Neural crest cell (in vitro differentiated cells): ENCODE data around the gene KLHDC4. TPM values are rescaled to one million over a fixed set of nuclear protein-coding genes. Genes with fewer than 3 reads are reported as not detected.
"Not testable (repeated sequence)": the region's sequence is repeated elsewhere in the genome, so short reads cannot be mapped to it uniquely, and the experiment has no call there.

ENCODE experiments used
- DNase-seq: peaks from one replicate; pipeline ENCODE4 v3.0.0; 2021; ENCODE audit warnings: low read depth, mixed read lengths, low spot score
- H3K27ac Mint-ChIP-seq: one replicate; pipeline ENCODE4 v1.8.0; 2021; ENCODE audit warnings: mild to moderate bottlenecking, mixed read lengths; ENCODE audit not compliant: unreplicated experiment
- H3K27me3 Mint-ChIP-seq: 2 replicates; pipeline ENCODE4 v1.8.0; 2021; ENCODE audit warnings: low read depth, mild to moderate bottlenecking, mixed read lengths
- H3K36me3 Mint-ChIP-seq: 2 replicates; pipeline ENCODE4 v1.8.0; 2021; ENCODE audit warnings: low read depth, mild to moderate bottlenecking, mixed read lengths
- H3K4me1 Mint-ChIP-seq: 2 replicates; pipeline ENCODE4 v1.8.0; 2021; ENCODE audit warnings: mixed read lengths
- H3K4me3 Mint-ChIP-seq: one replicate; pipeline ENCODE4 v1.8.0; 2021; ENCODE audit warnings: mild to moderate bottlenecking, mixed read lengths
- H3K9me3 Mint-ChIP-seq: 2 replicates; pipeline ENCODE4 v1.8.0; 2021; ENCODE audit warnings: mixed read lengths
- CTCF ChIP-seq: fragments of 200-600 bp; sonication (generic); conservative IDR thresholded peaks from 2 replicates; pipeline ENCODE4 v1.5.0; 2021; ENCODE audit warnings: antibody characterized with exemption, mild to moderate bottlenecking
- long read RNA-seq: library from polyadenylated mRNA; unstranded; transcript quantifications from one replicate; pipeline ENCODE4 v2.0.0, GENCODE V29; 2020
- total RNA-seq: library from RNA; stranded (reverse); gene quantifications from 2 replicates; pipeline ENCODE4 v1.2.1, GENCODE V29; 2021

The KLHDC4 gene
- total RNA-seq = 55.4 and 57.0 TPM in 2 replicates
- long read RNA-seq, full-length matches to known transcripts = 25 of 51 reads
- long read RNA-seq, partial matches to known transcripts = 7 of 51 reads
- long read RNA-seq, other reads (novel, unspliced or antisense) = 19 of 51 reads

- TF ChIP-seq CTCF = no peak
- no peaks in the 10 kb centered on the region for H3K36me3 Mint-ChIP-seq
- peak; percentile 80 for DNase-seq
- no peaks in the 10 kb centered on the region for H3K9me3 Mint-ChIP-seq
- H3K4me3 Mint-ChIP-seq = peak within 1 kb of the TSS; percentile 99
- H3K27ac Mint-ChIP-seq = peak within 1 kb of the TSS; percentile 97
- no peaks in the 10 kb centered on the region for H3K27me3 Mint-ChIP-seq
- peaks cover 27% of the 10 kb centered on the region for H3K4me1 Mint-ChIP-seq
These were observed at the start of gene KLHDC4 for GRCh38 chr16:87765776-87766484. KLHDC4 (minus strand) TSS chr16:87765986; CDS start chr16:87765890, 96 bp downstream.

- peaks cover 8% of the 10 kb centered on the region for H3K4me1 Mint-ChIP-seq
These were observed 49.8 kb upstream of the KLHDC4 start for GRCh38 chr16:87815567-87815966.

GRCh38 chr16:87812200-87812656 is 46.4 kb upstream of the KLHDC4 start:
- Mint-ChIP-seq H3K27me3 (no peaks in the 10 kb centered on the region), H3K36me3 (no peaks in the 10 kb centered on the region), H3K4me1 (peaks cover 4% of the 10 kb centered on the region), H3K4me3 (no peak overlapping the region), H3K27ac (no peak overlapping the region), H3K9me3 (no peaks in the 10 kb centered on the region)
- DNase-seq = no peak
- no peak for TF ChIP-seq CTCF

More at GRCh38 chr16:87815567-87815966, 49.8 kb upstream of the KLHDC4 start:
- Mint-ChIP-seq H3K27me3 (no peaks in the 10 kb centered on the region), H3K9me3 (no peaks in the 10 kb centered on the region), H3K4me3 (no peak overlapping the region), H3K36me3 (no peaks in the 10 kb centered on the region), H3K27ac (no peak overlapping the region)
- DNase-seq = no peak
- no peak for TF ChIP-seq CTCF

- not testable (repeated sequence) for H3K36me3 Mint-ChIP-seq, H3K27ac Mint-ChIP-seq, H3K27me3 Mint-ChIP-seq, H3K4me3 Mint-ChIP-seq, DNase-seq, H3K4me1 Mint-ChIP-seq, H3K9me3 Mint-ChIP-seq
These were observed 45.7 kb upstream of the KLHDC4 start for GRCh38 chr16:87811454-87811853.

GRCh38 chr16:87809150-87809902 is 43.5 kb upstream of the KLHDC4 start:
- Mint-ChIP-seq H3K4me3 (no peak overlapping the region), H3K9me3 (no peaks in the 10 kb centered on the region), H3K27me3 (no peaks in the 10 kb centered on the region), H3K36me3 (no peaks in the 10 kb centered on the region), H3K27ac (no peak overlapping the region), H3K4me1 (peaks cover 10% of the 10 kb centered on the region)
- DNase-seq = no peak
- no peak for TF ChIP-seq CTCF

GRCh38 chr16:87808108-87808507 is 42.3 kb upstream of the KLHDC4 start:
- no peak for TF ChIP-seq CTCF
- Mint-ChIP-seq H3K4me1 (peaks cover 10% of the 10 kb centered on the region), H3K27me3 (no peaks in the 10 kb centered on the region), H3K36me3 (no peaks in the 10 kb centered on the region), H3K27ac (no peak overlapping the region), H3K4me3 (no peak overlapping the region), H3K9me3 (no peaks in the 10 kb centered on the region)
- no peak for DNase-seq
